OCI-LY1 (cell line): ENCODE results near the gene NBDY.

ENCODE experiments used
- H2AFZ ChIP-seq: fragments of 200-600 bp; sonication (generic), shearing (Covaris generic); 2 replicates; pipeline ENCODE4 v1.6.0; 2014; ENCODE audit warnings: antibody characterized with exemption, mild to moderate bottlenecking, low read length
- H3F3A ChIP-seq: fragments of 200-600 bp; sonication (generic), shearing (Covaris generic); 2 replicates; pipeline ENCODE4 v1.6.0; 2014; ENCODE audit warnings: mild to moderate bottlenecking, antibody characterized with exemption, low read length, moderate library complexity; ENCODE audit not compliant: insufficient read depth
- H3K27ac ChIP-seq: fragments of 200-600 bp; sonication (generic); 2 replicates; pipeline ENCODE4 v1.5.1; 2014; ENCODE audit warnings: low read length, mixed run types, mild to moderate bottlenecking, low read depth; ENCODE audit not compliant: poor library complexity, severe bottlenecking
- H3K27me3 ChIP-seq: fragments of 200-600 bp; sonication (generic); 2 replicates; pipeline ENCODE4 v1.6.0; 2014; ENCODE audit warnings: antibody characterized with exemption, mild to moderate bottlenecking, low read length, moderate library complexity; ENCODE audit not compliant: insufficient read depth
- H3K36me3 ChIP-seq: fragments of 200-600 bp; sonication (generic); 2 replicates; pipeline ENCODE4 v1.6.1; 2014; ENCODE audit warnings: mild to moderate bottlenecking, antibody characterized with exemption, low read length, moderate library complexity, mixed read lengths; ENCODE audit not compliant: insufficient read depth
- H3K4me1 ChIP-seq: fragments of 200-600 bp; sonication (generic); 2 replicates; pipeline ENCODE4 v1.5.1; 2014; ENCODE audit warnings: mild to moderate bottlenecking, low read length, moderate library complexity; ENCODE audit not compliant: insufficient read depth, severe bottlenecking
- H3K4me2 ChIP-seq: fragments of 200-600 bp; sonication (generic), shearing (Covaris generic); 2 replicates; pipeline ENCODE4 v1.6.1; 2014; ENCODE audit warnings: low read length
- H3K4me3 ChIP-seq: fragments of 200-600 bp; sonication (generic); 2 replicates; pipeline ENCODE4 v1.5.1; 2014; ENCODE audit warnings: low read length, low read depth, mild to moderate bottlenecking, mixed read lengths; ENCODE audit not compliant: poor library complexity, severe bottlenecking
- H3K79me2 ChIP-seq: fragments of 200-600 bp; shearing (Covaris generic); 2 replicates; pipeline ENCODE4 v1.6.1; 2016; ENCODE audit warnings: mixed run types, low read length, mixed read lengths; ENCODE audit not compliant: insufficient read depth
- H3K9ac ChIP-seq: fragments of 200-600 bp; sonication (generic), shearing (Covaris generic); 2 replicates; pipeline ENCODE4 v1.6.1; 2014; ENCODE audit warnings: mild to moderate bottlenecking, low read length, mixed read lengths
- H3K9me2 ChIP-seq: fragments of 200-600 bp; sonication (generic), shearing (Covaris generic); 2 replicates; pipeline ENCODE4 v1.6.1; 2014; ENCODE audit warnings: low read depth, mild to moderate bottlenecking, low read length, mixed read lengths
- H3K9me3 ChIP-seq: fragments of 200-600 bp; shearing (Covaris generic); 2 replicates; pipeline ENCODE4 v1.6.1; 2014; ENCODE audit warnings: low read length, mixed read lengths
- H4K20me1 ChIP-seq: fragments of 200-600 bp; sonication (generic), shearing (Covaris generic); 2 replicates; pipeline ENCODE4 v1.6.0; 2016; ENCODE audit warnings: mild to moderate bottlenecking, low read length; ENCODE audit not compliant: insufficient read depth
- CTCF ChIP-seq: fragments of 200-600 bp; sonication (generic), shearing (Covaris generic); IDR thresholded peaks from 2 replicates; pipeline ENCODE4 v1.5.1; 2017; ENCODE audit warnings: mild to moderate bottlenecking, antibody characterized with exemption, low read length, moderate library complexity, mixed read lengths
- EZH2 ChIP-seq: fragments of 200-600 bp; sonication (generic), shearing (Covaris generic); IDR thresholded peaks from 2 replicates; pipeline ENCODE4 v1.8.0; 2017; ENCODE audit warnings: borderline replicate concordance, mixed run types, mild to moderate bottlenecking, antibody characterized with exemption, low read length, moderate library complexity, mixed read lengths

The NBDY gene

GRCh38 chrX:56736219-56736618 is 7.2 kb downstream of the NBDY start:
- no peak for TF ChIP-seq EZH2
- TF ChIP-seq CTCF, result no peak
- H4K20me1 ChIP-seq, result no peaks in the 10 kb centered on the region

GRCh38 chrX:56738670-56739069 is 9.6 kb downstream of the NBDY start:
- 0 out of 2 replicates have a peak, but pooled peaks cover 4% of the 10 kb centered on the region for H3K79me2 ChIP-seq
- H3F3A ChIP-seq, result no peaks in the 10 kb centered on the region
- no peak overlapping the region for H3K4me2 ChIP-seq

More at GRCh38 chrX:56736219-56736618, 7.2 kb downstream of the NBDY start:
- no peak overlapping the region for H3K4me3 ChIP-seq
- H3K4me1 ChIP-seq, result peaks cover 5% of the 10 kb centered on the region
- H3K27me3 ChIP-seq, result no peaks in the 10 kb centered on the region
- H3K4me2 ChIP-seq, result no peak overlapping the region
- H2AFZ ChIP-seq, result no peak overlapping the region
- H3K27ac ChIP-seq, result no peak overlapping the region
- H3F3A ChIP-seq, result no peaks in the 10 kb centered on the region
- no peaks in the 10 kb centered on the region for H3K9me2 ChIP-seq
- H3K36me3 ChIP-seq, result peaks cover 24% of the 10 kb centered on the region
- no peak overlapping the region for H3K9ac ChIP-seq
- no peaks in the 10 kb centered on the region for H3K9me3 ChIP-seq
- 0 out of 2 replicates have a peak, but pooled peaks cover 4% of the 10 kb centered on the region for H3K79me2 ChIP-seq

GRCh38 chrX:56744996-56745395 is 16.0 kb downstream of the NBDY start:
- Histone ChIP-seq H3K36me3 (peaks cover 6% of the 10 kb centered on the region), H3K4me3 (no peak overlapping the region), H2AFZ (no peak overlapping the region), H3K79me2 (0 out of 2 replicates have a peak, but pooled peaks cover 4% of the 10 kb centered on the region), H3K27me3 (no peaks in the 10 kb centered on the region), H3K9ac (no peak overlapping the region), H4K20me1 (no peaks in the 10 kb centered on the region), H3K4me2 (no peak overlapping the region), H3K9me3 (no peaks in the 10 kb centered on the region), H3K4me1 (no peaks in the 10 kb centered on the region), H3K27ac (no peak overlapping the region), H3F3A (no peaks in the 10 kb centered on the region), H3K9me2 (no peaks in the 10 kb centered on the region)
- TF ChIP-seq EZH2 (no peak), CTCF (no peak)

More at GRCh38 chrX:56738670-56739069, 9.6 kb downstream of the NBDY start:
- peaks cover 24% of the 10 kb centered on the region for H3K36me3 ChIP-seq
- no peak overlapping the region for H3K27ac ChIP-seq
- no peak overlapping the region for H2AFZ ChIP-seq
- no peak overlapping the region for H3K4me3 ChIP-seq
- TF ChIP-seq CTCF, result no peak
- no peak for TF ChIP-seq EZH2
- H3K4me1 ChIP-seq, result no peaks in the 10 kb centered on the region
- no peaks in the 10 kb centered on the region for H4K20me1 ChIP-seq
- no peak overlapping the region for H3K9ac ChIP-seq
- no peaks in the 10 kb centered on the region for H3K27me3 ChIP-seq
- H3K9me2 ChIP-seq, result no peaks in the 10 kb centered on the region
- H3K9me3 ChIP-seq, result no peaks in the 10 kb centered on the region
